GF-D8 (cell line): ENCODE measurements around the gene ETNK1.

Experiments
- DNase-seq: peaks from one replicate; lab custom pipeline; 2025; lab: John Stamatoyannopoulos, UW

ETNK1 gene

DNA sequence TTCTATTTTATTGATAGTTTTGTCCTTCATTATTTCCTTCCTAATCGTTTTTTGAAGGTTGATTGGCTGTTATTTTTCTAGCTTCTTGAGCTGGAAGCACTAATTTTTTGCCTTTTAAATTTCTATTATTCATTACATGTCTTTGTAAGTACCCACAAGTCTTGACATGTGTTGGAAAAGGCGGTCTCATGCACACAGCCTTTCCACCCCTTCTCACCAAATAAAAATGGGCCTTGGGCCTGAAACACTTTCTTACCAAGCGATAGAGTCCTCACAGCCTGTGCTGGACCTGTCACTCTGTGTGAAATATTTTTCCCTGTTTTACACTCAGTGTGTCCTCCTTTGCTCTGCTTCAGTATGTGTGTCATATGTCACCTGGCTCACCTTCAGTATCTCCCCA is 9.9 kb downstream of the ETNK1 start:
- no peak for DNase-seq

DNA sequence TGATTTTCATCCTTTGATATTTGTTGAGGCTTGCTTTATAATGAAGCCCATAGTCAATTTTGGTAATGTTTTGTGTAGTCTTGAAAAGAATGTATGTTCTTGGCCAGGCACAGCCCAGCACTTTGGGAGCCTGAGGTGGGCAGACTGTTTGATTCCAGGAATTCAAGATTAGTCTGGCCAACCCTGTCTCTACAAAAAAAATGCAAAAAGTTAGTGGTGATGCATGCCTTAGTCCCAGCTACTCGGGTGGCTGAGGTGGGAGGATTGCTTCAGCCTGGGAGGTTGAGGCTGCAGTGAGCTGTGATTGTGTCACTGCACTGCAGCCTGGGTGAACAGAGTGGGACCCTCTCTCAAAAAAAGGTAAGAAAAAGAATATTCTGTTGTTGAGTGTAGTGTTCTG is 10.8 kb downstream of the ETNK1 start:
- no peak for DNase-seq

DNA sequence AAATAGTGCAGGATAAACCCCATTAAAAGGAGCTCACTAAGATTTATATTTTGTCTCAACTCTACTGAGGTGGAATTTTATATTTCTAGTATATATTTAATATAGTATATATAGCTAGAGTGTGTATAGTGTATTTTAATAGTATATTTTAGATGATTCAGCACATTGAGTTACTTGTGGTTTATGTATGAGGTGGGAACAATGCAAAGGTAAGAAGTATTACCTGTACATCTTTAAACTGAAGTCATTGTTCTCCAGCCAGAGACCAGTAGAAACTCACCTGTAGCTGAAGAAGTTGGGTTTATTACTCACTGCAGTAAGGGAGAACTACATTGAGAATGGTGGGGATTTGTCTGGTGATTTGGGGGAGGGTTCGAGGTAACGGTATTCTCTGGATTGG is 15.9 kb downstream of the ETNK1 start:
- no peak for DNase-seq

DNA sequence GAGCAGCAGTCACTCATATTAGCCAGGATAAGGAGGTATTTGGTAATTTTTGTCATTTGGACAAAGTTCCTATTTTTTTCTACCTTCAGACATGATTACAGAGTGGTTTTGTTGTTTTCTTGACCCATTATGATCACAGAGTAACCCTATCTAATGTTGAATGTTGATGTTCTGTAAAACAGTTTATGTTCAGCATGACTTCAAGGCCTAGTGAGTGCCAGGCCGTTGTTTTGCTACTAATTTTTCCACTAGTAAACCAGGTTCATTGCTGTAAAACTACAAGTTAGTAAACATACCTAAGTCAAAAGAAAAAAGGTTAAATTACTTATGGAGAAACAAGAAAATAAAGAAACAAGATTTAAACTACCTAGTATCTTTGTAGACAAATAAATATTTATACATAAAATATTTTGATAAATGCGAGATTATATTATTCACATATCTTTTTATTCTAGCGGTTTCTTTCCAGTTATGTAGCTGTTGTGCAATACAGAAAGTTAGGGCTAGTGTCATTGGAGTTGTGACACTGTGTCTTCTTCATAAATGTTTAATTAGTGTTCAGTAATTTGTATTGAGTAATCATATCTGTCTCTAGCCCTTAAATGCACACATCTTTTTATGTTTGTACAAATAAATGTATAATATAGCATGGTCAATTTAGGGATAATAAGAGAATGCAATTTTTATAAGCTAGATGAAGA is 16.5 kb downstream of the ETNK1 start:
- no peak for DNase-seq

DNA sequence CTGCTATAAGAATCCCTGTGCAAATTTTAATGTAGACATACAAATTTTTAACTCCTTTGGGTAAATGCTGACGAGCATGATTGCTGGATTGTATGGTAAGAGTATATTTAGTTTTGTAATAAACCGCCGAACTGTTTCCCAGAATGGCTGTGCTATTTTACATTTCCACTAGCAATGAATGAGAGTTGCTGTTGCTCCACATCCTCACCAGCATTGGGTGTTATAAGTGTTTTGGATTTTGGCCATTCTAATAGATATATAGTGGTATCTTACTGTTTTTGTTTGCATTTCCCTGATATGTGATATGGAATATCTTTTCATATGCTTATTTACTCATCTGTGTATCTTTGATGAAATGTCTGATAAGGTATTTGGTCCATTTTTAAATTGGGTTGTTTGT is 23.7 kb downstream of the ETNK1 start:
- DNase-seq = no peak

DNA sequence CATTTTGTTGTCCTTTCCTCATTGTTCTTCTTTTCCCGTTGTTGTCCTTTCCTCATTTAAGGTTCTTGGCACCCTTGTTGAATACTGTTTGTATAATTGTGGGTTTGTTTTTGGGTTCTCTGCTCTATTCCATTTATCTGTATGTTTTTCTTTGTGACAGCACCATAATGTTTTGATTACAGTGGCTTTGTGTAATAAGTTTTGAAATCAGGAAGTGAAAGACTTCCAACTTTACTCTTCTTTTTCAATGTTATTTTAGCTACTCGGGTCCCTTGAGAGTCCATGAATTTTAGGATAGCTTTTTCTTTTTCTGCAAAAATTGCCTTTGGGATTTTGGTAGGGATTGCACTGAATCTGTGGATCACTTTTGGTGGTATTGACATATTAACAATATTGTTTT is 28.1 kb downstream of the ETNK1 start:
- DNase-seq = no peak

DNA sequence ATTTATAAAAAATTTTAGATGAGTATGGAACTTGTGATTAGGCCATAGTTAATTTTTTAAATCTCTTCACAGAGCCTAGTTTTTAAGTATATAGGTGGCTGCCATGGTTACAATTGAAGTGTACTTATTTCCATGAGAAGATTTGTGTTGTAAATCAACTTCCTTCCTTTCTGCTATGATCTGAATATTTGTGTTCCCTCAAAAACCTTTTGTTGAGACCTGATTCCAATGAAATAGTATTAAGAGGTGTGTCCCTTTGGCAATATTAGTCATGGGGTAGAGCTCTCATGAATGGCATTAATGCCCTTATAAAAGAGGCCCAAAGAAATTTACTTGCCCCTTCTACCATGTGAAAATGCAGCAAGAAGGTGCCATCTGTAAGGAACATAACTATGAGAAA is 28.8 kb downstream of the ETNK1 start:
- DNase-seq = no peak

DNA sequence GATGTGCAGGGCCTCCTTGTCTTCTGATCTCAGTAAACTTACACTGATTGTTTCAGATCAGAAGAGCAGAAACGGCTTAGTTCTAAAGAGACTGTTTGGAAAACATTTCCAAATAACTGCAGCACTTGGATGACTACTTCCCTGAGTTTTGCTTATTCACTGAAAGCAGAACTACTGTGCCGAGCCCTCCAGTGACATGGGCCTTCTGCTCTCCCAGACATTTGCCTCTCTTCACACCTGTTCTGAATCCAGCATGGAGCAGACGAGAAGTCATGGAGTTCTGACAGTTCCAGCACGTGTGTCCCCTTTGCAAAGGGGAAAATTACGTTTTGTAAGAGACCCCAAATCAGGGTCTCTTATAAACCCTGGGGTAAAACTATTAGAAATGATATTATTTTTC is 31.4 kb downstream of the ETNK1 start:
- DNase-seq = no peak

DNA sequence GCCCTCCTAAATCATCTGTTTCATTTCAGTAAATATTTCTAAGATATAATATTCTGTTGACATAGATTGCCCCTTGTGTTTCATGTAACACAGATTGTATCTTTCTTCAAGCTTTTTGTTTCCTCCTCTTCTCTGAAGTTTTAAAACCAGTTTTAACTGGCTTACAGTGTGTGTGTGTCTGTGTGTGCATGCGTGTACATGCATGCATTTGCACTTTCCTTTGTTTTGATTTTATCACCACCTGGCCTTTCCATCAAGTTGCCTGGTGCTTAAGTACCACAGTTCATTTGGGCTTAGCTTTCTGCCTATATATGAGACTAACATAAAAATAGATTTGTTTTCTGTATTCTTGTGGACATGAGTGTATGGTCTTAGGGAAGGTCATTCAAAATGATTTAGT is 31.9 kb downstream of the ETNK1 start:
- no peak for DNase-seq

DNA sequence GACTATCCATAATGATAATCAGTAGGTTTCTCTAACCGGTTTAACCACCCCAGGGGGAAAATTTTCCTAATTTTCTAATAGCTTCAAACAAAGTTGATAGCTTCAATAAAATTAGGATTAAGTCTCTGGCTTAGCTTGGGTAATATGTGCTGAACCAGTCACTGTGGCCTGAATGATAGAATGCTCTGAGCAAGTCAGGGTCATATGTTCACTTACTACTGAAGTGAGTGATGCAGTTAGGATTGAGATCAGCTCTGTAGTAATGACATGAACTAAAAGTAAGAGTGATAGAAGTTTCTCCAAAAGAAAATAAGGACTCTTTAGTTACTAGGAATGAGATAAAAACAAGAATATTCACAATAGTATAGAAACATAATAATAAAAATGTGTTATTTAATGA is 32.6 kb downstream of the ETNK1 start:
- DNase-seq = no peak

DNA sequence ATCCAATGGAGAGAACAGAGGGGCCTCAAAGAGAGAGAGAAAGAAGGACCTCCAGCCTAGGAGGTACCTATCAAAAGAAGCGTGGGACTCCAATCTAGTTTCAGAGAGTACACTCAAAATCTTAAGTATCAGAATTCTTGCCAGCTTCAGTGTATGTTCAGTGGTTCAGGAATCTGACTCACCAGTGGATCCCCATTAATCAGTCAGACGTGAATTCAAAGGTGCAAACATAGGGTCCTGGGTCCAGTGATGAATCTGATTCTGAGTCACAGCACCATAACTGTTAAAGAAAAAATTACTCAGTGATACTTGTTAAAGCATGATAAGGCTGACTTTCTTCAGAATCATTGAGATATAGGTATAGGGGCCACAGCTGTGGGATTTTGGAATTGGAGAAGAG is 33.2 kb downstream of the ETNK1 start:
- DNase-seq = no peak

DNA sequence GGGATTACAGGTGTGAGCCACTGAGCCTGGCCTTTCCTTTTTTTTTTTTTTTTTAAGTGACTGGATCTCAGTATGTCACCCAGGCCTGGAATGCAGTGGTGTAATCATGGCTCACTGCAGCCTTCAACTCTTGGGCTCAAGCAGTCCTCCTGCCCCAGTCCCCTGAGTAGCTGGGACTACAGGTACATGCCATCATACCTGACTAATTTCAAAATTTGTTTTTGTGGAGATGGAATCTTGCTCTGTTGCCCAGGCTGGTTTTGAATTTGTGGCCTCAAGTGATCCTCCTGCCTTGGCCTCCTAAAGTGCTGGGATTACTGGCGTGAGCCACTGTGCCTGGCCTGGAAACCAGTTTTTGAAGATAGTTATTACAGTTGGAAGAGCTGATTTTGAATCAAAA is 37.4 kb downstream of the ETNK1 start:
- no peak for DNase-seq

DNA sequence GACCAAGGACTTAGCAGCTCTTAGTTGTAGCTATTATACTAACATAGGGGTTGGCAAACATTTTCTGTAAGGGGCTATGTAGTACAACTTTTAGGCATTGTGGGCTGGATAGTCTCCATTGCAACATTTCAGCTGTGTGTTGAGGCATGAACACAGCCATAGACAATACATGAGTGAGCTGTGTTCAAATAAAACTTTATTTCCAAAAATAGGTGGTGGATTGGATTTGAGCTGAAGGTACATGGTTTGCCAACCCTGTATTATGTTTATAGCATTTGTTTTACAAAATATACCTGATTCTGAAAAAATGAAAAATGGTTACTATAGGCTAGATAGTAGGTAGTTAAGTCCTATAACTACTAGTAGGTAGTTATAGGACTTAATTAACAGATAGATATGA is 40.5 kb downstream of the ETNK1 start:
- DNase-seq = no peak

DNA sequence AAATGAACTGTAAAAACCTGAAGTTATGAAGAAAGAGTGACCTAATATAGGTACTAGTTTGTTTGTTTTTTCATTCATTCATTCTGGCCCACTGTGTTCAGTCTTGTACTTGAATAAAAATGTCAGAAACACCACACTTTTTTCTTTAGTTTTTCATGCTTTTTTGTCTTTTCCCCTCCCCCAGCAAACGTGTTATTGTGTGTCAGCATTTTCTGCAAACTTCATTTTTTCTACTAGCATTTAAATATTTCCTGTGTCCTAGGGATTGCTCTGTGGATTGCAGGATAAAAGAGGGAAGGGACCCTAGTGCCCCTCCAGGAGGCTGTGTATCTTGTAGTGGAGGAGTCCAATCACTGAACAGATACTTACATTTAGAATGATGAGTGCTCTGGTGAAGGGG is 42.2 kb downstream of the ETNK1 start:
- no peak for DNase-seq

DNA sequence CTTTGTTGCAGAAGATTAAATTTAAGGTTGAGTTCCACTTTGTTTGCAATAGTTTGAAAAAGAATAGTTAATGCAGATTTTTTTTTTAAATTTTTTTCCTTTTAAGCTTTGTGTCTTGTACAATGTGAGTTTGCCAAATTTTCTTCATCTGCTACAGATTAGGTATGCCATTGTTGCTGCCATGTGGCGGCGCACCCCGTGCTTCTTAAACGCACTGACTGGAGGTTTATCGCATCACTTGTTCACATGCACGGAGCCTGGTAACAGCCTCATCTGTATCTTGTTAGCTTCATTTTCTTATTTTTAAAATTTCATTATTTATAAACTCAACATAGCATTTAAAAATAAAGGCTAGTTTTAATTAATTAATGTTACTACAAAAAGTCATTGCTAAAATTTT is 43.5 kb downstream of the ETNK1 start:
- no peak for DNase-seq

DNA sequence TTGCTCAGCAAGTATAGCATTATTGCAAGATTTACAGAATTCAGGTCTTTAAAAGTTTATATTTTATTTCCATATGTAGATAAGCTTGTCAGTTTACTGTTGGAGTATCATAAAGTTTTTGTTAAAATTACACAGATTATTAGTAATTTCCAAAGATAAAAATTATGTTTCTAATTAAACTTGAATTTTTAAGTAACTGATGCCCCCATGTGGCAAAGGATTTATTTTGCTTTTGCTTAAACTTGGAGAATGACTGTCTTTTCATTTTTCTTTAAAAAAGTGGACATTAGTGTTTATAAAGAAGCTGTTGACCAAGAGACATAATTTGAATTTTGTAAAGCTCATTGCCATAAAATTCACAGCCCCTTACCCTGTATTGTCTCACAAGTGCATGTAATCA is 45.8 kb downstream of the ETNK1 start:
- no peak for DNase-seq

DNA sequence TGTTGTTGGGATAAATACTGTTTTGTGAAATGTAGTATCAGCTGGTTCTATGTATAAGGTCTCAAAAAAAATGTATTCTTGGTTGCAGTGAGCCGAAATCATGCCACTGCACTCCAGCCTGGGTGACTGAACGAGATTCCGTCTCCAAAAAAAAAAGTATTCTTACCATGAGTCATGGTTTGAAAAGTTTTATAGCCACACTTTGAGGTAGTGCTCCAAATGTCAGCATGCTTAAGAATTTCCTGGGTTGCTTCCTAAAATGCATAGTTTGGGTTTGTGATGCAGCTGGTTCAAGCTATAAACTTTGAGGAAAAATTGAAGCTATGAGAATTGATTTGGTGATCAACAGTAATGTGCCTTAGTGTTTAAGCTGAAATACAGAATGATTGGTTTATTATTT is 48.0 kb downstream of the ETNK1 start:
- DNase-seq = no peak

DNA sequence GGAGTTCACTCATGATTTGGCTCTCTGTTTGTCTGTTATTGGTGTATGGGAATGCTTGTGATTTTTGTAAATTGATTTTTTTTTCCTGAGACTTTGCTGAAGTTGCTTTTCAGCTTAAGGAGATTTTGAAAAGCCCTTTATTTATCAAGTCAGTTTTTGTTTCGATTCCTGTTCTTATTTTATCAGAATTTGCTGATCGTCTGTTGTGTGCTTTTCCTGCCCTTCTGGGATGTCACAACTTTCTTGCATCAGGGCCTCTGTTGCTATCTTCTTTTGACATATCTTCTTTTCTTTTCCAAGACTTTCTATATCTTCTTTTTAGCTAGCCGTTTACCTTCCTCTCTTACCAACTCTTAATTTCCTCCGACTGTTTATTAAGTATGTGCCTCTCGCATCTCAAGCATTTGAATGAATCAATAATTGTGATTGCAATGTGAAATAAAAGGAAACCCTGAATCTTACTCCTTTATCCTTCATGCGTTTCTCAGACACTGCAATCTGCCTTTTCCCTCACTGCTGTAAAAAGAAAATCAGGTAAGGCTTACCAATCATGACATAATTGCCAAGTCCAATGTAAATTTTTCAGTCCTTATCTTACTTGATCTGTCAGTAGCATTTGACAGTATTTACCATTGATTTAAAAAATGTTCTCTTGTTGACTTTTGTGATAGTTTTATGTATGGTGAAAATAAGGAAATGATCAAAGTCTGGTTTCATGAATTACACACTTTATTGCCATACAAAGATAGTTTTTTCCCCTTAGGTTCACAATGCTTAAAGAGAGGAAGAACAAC is 53.0 kb downstream of the ETNK1 start:
- no peak for DNase-seq

DNA sequence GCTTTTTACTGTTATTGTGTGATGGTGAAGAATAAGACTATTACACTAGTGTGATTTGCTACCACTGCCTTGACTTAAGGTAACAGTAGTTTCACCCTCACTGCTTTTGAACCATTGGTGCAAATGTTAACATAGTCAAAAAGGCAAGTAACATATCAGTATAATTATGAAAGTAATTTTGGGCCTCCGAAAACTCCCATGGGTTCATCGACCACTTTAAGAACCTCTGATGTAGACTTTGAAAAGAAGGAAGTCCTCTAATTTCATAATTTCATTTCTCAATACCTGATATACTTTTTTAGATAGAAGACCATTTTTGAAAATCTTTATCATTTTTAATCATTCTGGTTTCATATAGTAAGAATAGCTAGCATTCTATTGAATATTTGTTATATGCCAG is 57.7 kb downstream of the ETNK1 start:
- DNase-seq = no peak

DNA sequence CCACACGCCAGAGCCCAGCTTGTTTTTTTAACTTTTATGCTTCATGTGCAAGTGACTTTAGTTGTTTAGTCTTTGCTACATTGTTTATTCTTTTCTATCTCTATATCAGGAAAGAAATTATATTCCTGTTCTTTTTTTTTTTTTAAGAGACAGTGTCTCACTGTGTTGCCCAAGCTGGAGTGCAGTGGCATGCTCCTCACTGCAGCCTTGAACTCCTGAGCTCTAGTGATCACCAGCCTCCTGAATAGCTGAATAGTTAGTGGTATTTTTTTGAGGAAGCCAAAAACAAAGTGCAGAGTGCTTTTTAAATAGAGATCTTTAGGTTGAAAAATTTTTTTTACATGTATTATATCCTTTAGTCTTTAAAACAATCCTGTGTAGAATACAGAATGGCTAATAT is 58.2 kb downstream of the ETNK1 start:
- no peak for DNase-seq

DNA sequence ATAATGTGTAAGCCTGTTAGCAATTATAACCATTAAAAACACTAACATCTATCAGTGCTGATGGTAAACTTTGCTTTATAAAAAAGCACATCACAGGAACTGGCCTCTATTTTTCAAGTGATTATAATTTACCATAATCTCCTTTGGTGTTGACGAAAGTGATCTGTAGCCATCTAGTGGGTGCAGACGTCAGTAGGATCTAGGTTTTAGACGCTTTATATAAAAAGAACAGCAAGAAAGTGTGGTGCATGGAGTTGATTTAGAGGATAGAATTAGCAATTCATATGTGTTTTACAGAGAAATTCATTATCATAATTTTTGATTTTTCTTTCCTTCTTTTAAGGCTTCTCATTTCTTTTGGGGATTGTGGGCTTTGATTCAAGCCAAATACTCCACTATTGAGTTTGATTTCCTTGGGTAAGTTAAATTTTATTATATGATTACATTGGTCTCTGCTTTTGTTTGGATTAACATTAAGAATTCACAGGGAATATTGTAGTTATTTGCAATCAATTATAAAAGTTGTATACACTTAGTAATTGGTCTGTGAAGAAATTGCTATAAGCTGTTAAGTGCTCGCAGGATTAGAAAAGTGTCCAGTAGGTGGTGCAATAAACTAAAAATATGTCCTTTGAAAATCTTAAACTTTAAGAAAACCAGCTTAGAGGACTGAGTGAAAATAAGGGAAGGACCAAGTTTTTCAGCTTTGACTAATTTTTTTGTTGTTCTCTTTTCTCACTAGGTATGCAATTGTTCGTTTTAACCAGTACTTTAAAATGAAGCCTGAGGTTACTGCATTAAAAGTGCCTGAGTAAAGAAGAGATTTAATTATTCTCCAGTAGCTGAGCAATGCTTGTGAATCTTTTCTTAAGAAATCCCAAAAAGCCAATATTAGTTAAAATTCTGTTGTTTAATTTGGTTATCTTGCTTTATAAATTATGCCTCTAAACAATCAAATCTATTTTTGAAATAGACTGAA is 59.5 kb downstream of the ETNK1 start:
- DNase-seq = no peak

DNA sequence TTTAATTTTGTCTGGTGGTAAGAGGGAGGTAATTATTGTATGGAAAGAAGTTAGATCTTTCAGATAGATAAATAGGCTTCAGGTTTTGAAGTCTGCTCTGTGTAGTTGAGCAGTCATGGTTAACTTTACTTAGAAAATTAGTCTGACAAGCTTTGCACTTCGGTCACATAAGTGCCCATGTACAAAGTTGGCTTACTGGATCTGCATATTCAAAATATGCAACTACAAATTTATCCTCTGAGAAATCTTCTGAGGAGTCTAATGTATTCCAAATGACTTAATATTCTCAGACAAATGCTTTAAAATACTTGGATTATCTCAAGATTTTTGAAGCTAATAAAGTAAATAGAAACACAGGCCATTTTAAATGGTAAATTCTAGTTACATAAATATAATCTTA is 61.2 kb downstream of the ETNK1 start:
- DNase-seq = no peak
